A549 treated with GW870086 at 1 μM for 4 hours (cell line): ENCODE measurements around the gene EDA. TPM values are rescaled to one million over a fixed set of nuclear protein-coding genes. Genes with fewer than 3 reads are reported as not detected.

Experiments used
- total RNA-seq: library from RNA; stranded (reverse); fragments of 200-300 nt; extraction: Qiagen RNA extraction; gene quantifications from 5 replicates; pipeline ENCODE4 v1.2.3, GENCODE V29; 2022; ENCODE audit warnings: low read depth

EDA gene
- total RNA-seq: 0.40 to 0.62 TPM (median 0.41 TPM) in 5 replicates

DNA sequence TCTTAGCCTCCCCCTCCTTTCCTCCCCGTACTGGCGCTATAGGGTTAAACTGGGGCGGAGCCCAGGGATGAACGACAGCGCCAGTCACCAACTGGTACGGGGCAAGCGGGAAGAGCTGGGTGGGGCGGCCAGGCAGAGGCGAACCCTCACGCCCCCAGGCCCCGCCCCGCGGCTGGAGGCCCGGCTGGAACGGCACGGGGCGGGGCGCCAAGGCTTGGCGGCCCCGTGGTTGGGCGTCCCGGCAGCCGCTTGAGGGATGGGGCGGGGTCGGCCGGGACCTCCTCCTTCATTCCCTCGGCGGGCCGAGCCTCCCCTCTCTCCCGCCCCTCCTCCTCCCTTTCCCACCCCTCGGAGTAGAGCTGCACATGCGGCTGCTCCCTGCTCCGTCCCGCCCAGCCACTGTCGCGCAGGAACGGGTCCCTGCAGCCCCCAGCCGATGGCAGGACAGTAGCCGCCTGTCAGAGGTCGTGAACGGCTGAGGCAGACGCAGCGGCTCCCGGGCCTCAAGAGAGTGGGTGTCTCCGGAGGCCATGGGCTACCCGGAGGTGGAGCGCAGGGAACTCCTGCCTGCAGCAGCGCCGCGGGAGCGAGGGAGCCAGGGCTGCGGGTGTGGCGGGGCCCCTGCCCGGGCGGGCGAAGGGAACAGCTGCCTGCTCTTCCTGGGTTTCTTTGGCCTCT is at the start of gene EDA:
Gene EDA, plus strand, starts transcription at position 335 of the 678 bp plus-strand sequence.

DNA sequence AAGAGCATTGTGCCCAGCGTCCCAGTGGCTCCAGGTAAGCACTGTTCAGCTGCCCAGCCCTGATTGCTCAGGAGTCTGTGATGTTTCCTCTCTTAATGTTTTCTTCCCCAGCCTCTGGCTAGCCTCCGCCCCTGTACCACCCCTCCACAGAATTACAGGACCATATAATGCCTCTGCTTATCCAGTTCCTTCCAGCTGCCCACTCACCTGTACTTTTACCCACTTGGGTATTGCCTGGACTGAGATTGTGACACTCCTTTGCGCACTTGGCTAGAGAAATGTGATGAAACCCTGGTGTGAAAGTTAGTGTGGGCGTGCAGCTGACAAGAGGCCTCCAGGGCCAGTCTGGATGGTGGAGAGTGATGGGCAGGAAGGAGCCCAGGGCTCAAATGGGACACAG is 434.0 kb downstream of the EDA start, which contains the start of gene AWAT2:
Gene AWAT2, minus strand, starts transcription at position 14 of the 400 bp plus-strand sequence. Its CDS starts 6 bp downstream, at position 8.

DNA sequence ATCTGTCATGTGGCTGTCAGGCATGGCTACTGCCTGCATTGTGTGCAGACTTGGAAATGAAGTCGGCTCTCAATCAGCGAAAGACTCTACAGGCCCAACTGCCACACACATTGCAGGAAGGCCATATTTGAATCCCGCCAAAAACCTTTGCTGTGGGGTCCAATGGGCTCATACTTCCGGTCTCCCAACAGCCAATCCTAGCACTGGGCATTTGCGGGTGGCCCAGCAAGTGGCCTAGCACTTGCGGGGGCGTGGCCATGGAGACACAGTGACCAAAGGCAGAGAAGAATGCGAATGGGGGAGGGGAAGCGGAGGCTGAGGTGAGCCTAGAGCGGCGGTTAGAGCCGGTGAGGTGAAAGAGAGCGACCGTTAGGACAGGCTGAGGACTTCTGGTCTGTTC is 446.2 kb downstream of the EDA start, which contains the start of gene OTUD6A:
Gene OTUD6A, plus strand, starts transcription at position 382 of the 400 bp plus-strand sequence. CDS start 68 bp downstream, outside the sequence.

Other genes with a start within 250 kb of the EDA start
- gene NALF2, start 111.8 kb upstream of the EDA start, total RNA-seq: 5.1 to 6.3 TPM (median 5.5 TPM) in 5 replicates